Activated CD8-positive, alpha-beta memory T cell treated with anti-CD3 and anti-CD28 coated beads for 48 hours (primary cell): ENCODE data around the gene MTLN.
"Not testable (repeated sequence)": the region's sequence is repeated elsewhere in the genome, so short reads cannot be mapped to it uniquely, and the experiment has no call there.

Source experiments
- DNase-seq, 3 experiments: peaks; one replicate each; pipeline ENCODE4 v3.0.0-alpha.2; 2020; ENCODE audit warnings: low read depth in 2 of 3, low spot score in 2 of 3

MTLN gene, protein sequence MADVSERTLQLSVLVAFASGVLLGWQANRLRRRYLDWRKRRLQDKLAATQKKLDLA

DNA sequence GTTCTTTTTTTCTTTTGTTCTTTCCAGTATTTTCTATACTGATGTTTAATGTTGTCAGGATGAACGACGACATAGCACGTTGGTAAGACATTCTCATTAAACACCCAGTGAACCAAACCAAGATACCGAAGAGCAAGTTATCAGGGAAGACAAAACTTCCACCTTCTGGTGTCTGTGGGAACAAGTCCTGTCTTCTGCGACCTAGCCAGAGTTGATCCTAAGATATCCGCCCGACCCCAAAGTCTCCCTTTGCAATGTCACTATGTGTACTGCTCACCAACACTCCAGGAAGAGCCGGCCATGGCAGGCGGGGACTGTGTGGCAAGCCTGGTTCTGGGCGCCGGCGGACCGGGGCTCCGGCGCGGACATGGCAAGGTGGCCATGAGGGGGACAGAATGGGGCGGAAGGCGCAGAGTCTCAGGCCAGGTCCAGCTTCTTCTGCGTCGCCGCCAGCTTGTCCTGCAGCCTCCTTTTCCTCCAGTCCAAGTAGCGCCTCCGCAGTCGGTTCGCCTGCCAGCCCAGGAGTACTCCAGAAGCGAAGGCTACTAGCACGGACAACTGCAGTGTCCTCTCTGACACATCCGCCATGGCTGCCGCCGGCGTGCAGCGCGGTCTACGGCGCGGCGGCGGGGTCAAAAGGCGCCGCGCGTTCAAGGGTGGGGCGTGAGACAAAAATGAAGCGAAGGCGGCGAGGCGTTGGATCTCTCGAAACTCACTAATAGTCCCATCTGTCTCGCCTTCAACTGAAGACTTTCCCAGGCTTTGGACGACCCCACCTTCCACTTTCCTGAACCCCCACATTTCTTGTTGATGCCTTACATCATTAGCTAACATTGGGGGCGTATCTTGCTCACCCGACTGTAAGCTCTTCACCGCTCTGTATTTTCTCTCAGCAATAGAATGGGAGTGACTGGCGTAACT lies at the start of gene MTLN:
Gene MTLN, minus strand, starts transcription at position 610 of the 921 bp plus-strand sequence. Its CDS starts 22 bp downstream, at position 588.
- DNase-seq = peak; percentile 18 to 52 (median 48)

- not testable (repeated sequence) for DNase-seq
Observed at GRCh38 chr2:110261910-110262309, 49.6 kb upstream of the MTLN start.

GRCh38 chr2:110248081-110248795 lies 35.9 kb upstream of the MTLN start:
- not testable (repeated sequence) for DNase-seq

DNA sequence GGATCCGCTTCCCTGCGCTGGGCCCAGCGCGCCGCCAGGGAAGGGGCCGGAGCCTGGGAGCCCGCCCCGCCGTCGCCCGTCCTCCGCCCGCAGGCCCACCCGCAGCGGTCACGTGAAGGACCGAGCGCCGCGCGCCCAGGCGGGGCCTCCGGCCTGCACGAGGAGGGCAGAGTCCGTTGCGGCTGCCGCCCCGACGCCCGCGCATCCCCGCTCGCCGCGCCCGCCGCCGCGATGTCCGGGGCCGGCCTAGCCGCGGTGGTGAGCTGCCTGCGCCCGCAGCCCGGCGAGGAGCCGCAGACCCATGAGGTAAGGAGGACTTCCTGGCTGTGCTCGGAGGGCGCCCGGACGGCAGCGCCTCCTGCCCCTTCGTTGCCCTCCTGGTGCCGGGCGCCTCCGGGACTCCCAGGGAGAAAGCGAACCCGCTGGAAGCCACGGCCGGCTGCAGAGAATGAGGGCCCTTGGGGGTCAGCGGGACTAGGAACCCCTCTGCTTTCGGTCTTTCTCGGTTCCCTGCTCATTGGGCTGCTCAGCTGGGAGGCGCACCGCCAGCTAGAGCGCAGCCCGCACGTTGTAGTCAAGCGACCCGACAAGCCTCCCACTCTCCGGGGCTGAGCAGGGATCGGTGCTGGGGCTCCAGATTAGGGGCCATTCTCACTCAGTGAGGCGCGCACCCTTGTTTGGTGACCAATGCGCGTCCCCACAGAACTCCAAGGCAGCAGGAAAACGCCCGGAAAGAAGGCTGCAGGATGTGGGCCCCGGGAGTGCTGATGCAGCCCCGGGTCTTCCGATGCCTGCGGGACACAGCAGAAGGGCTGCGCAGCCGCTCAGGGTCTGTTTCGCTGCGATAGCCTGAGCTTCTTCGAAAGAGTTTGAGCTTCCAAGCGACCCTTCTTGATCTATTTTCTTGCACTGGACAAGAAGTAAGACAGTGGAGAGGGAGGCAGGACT lies 33.4 kb upstream of the MTLN start:
- not testable (repeated sequence) for DNase-seq

- not testable (repeated sequence) for DNase-seq
Observed at GRCh38 chr2:110243283-110243682, 30.9 kb upstream of the MTLN start.

GRCh38 chr2:110234514-110234913 lies 22.2 kb upstream of the MTLN start:
- not testable (repeated sequence) for DNase-seq

- not testable (repeated sequence) for DNase-seq
Observed at GRCh38 chr2:110229886-110230285, 17.5 kb upstream of the MTLN start.

DNA sequence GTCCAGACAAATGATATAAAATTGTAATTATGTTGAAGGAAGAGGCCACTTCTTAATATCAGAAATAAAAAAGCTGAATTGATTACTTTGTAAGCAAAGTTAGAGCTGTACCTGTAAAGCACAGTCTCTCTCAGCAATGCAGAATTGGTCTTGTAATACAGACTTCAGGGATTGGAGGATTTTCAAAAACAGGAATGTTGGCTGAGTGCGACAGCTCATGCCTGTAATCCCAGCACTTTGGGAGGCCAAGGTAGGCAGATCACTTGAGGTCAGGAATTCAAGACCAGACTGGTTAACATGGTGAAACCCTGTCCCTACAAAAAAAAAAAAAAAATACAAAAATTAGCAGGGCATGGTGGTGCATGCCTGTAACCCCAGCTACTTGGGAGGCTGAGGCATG lies 10.3 kb upstream of the MTLN start:
- DNase-seq = not testable (repeated sequence)

GRCh38 chr2:110221938-110222337 lies 9.6 kb upstream of the MTLN start:
- no peak for DNase-seq

DNA sequence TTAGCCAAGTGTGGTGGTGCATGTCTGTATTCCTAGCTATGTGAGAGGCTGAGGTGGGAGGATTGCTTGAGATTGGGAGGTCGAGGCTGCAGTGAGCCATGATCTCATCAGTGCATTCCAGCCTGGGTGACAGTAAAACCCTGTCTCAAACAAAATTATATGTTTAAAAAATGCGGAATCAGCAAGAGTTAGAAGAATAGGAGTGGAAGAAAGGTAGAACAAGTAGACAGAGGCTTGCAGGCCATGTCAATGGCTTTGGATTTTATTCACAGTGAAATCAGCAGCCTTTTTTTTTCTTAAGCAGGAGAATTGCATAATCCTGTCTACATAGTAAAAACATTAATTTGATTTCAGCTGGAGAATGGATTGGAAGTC lies 7.8 kb upstream of the MTLN start:
- no peak for DNase-seq

DNA sequence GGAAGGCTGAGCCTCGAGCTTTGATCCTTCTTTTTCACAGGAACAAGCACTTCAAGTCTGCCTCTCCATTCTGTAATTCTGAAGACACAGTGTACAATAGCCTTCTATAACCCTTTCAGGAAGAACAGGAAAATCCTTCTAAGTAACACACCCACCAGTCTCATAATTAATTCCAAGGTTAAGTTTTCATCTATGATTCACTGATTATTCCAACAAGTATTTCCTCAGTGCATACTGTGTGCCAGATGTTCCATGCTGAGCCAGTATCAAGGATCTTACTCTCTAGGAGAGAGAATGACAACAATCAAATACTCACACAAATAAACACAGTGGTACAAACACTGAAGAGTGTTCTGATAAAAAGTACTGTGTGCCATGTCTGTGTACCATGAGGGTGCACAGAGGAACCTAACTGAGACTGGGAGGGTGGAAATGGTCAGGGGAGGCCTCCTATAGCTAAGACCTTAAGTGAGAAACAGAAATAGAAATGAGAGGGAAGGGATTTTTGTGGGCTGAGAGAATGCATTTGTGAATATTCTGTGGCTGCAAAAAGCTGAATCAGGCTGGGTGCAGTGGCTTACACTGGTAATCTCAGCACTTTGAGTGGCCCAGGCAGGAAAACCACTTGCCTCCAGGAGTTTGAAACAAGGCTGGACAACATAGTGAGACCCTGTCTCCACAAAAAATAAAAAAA lies 7.3 kb upstream of the MTLN start:
- DNase-seq = no peak

GRCh38 chr2:110218889-110219288 lies 6.5 kb upstream of the MTLN start:
- not testable (repeated sequence) for DNase-seq

GRCh38 chr2:110216803-110217202 lies 4.5 kb upstream of the MTLN start:
- DNase-seq = no peak

GRCh38 chr2:110216199-110216598 lies 3.9 kb upstream of the MTLN start:
- DNase-seq = no peak

DNA sequence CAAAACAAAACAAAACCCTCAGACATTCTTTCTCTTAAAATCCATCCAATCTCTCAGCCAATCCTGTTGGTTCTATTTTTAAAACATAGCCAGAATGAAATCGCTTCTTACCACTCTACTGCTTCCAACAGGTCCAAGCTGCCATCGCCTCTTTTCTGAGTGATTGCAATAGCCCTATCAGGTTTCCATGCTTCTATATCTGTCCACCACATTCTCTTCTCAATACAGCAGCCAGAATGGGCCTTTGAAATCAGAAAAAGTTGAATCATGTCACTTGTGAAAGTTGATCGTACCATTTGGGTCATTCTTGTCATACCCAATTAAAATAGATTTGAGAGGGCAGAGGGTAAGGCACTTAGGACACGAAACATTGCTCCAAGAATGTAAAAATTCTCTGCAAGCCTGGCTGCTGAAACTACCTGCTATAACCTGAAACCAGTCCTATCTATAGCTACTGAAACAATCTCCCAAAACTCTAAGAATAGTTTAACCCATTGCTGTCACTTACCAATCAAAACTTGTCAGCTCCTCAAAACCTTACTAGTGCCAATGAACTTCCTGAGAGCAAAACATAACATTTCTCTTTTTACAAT lies 3.3 kb upstream of the MTLN start:
- no peak for DNase-seq

DNA sequence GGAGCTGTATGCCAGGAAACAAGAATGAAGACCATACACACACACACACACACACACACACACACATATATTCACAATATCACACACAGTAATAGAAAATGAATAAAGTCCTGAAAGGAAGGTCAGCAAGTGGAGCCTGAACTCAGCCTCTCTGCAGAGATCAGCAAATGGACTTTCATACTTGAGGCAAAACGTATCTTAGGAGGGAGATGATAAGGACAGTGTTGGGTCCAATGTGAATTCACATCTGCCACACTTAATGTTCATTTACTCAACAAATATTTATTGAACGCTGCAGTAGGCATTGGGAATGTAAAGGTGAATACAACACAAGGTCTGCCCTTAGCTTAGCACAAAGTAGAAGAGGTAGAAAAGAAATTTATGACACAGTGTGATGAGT lies 2.7 kb upstream of the MTLN start:
- no peak for DNase-seq

DNA sequence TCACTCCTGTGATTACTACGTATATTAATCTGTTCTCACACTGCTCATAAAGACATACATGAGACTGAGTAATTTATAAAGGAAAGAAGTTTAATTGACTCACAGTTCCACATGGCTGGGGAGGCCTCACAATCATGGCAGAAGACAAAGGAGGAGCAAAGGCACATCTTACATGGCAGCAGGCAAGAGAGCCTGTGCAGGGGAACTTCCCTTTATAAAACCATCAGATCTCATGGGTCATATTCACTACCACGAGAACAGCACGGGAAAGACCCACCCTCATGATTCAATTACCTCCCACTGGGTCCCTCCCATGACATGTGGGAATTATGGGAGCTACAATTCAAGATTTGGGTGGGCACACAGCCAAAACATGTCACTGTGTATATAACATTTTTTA lies 1.2 kb upstream of the MTLN start:
- not testable (repeated sequence) for DNase-seq

DNA sequence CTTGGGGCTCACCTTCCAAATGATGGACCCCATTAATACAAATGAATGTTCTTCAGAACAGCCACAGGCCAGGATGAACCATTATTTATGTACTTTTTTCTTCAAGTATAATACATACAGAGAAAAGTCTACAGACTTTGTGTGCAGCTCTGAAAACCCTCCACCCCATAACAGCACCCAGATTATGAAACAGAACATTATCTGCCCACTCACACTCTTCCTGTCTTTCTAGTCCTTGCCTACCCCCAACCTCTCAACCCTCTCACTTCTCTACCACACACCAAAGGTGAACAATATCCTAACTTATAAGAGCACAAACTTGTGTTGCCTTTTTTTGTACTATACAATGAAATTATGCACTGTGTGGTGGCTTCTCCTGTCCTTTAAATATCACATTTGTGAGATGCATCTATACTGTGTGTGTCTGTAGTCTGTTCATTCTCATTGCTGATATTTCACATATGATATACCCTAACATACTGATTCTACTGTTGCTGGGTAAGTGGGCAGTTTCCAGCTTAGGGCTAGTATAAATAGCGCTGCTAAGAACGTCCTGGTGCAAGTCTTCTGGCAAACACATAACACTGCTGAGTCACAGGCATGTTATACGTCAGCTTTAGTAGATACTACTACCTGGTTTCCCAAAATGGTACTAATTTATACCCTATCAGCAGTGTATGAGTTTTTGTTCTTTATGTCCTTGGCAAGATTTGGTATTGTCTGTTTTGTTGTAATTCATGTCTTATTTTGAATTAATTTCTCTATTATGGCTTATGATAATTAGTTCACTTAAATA lies 6.5 kb downstream of the MTLN start:
- DNase-seq = no peak
